GM21717 (cell line): ENCODE measurements around the gene SGTA.
"Not testable (repeated sequence)": the region's sequence is repeated elsewhere in the genome, so short reads cannot be mapped to it uniquely, and the experiment has no call there.

Experiments
- ATAC-seq: cut with Tn5 transposase; IDR thresholded peaks from one replicate; pipeline ENCODE4 v1.9.1; 2021; ENCODE audit warnings: mild to moderate bottlenecking, moderate library complexity; ENCODE audit not compliant: unreplicated experiment

Gene SGTA

GRCh38 chr19:2715470-2716274 is 67.4 kb downstream of the SGTA start:
- ATAC-seq, result no peak

DNA sequence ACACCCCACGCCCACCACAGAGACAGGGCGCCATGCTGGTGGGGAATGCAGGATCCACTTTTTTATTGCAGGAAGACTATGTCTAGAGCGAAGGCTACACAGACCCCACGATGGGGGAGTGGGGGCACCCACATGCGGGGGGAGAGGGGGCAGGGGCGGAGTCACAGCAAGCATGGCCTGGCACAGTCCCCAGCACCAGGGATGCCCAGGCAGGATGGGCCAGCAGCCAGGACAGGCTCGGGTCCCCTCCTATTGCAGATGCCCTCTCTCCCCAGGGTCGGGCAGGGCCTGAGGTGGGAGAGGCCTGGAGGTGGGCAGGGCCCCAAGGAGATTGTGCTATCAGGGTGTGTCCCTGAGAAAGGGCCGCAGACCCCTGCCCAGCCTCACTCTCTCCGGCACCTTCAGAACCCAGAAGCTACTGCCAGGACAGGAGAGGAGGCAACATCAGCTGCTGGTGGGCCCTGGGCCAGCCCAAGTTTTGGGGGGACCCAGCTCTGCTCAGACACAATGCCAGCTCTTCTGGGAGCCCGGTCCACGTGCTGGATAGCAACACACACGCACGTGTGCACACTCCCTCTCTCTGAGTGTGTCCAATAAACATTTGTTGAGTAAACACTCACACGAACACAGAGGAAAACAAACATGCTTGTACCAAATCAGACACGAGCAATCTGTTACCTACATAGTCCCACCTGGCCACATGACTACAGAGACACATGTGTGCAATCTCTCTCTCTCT is 68.4 kb downstream of the SGTA start:
- ATAC-seq, result no peak

GRCh38 chr19:2714102-2714501 is 69.0 kb downstream of the SGTA start:
- not testable (repeated sequence) for ATAC-seq

- ATAC-seq, result not testable (repeated sequence)
These were observed 69.9 kb downstream of the SGTA start for GRCh38 chr19:2713170-2713569.

DNA sequence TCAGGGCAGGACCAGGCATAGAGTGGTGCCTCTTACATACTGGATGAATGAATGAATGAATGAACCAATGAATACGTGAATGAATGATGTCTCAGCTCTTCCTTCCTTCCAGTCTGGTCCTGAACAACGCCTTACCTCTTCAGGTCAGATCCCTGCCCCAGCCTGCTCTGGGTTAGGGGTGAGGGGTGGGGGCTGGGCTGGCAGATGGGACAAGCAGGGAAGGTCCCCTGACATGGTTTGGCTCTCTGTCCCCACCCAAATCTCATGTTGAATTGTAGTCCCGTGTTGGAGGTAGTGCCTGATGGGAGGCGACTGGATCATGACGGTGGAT is 71.2 kb downstream of the SGTA start:
- no peak for ATAC-seq

DNA sequence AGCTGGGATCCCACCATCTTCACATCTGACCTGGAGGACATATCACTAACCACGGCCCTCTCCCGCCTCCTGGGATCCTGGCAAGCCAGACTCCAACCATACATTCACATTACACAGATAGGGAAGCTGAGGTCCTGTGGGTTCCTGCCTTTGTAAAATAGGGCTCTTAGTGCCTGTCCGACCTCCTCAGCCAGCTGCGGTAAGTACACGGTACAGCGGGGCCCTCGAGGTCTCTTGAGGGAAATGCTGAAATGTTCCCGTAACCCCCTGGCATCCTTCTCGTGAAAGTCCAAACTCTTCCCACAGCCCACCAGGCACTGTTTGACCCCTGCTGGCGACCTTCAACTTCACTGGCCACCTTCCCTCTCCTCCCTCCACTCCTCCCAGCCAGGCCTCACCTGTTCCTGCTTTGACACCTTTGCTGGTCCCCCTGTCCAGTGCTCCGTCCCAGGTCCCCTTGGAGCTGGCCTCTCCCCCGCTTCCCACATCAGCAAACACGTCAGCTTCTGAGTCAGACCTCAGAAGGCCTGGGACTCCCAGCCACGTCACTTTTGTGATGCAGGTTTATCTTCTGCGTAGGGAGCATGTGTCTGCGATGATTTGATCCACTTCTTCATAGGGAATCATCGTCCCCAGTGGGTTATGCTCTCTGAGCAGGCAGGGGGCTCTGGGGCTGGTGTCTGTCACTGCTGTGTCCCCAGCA is 71.8 kb downstream of the SGTA start:
- ATAC-seq, result no peak

DNA sequence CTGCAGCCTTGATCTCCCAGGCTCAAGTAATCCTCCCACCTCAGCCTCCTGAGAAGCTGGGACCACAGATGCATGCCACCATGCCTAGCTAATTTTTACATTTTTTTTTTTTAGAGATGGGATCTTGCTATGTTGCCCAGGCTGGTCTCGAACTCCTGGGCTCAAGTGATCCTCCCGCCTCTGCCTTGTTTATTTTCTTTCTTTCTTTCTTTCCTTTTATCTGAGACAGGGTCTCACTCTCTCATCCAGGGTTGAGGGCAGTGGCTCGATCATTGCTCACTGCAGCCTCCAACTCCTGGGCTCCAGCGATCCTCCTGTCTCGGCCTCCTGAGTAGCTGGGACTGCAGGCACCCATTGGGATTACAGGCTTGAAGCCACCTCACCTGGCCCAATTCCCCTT is 76.8 kb downstream of the SGTA start:
- ATAC-seq, result no peak
